HL-60/S4 treated with retinoic acid at 250 ng/mL for 4 days and 3 days (cell line): ENCODE measurements around the gene CCDC70.

Experiments used
- in situ Hi-C: fragments of 300-500 bp; cut with MboI; formaldehyde crosslinking; loops from 2 replicates; pipeline ENCODE4 v1.7.0; 2022; ENCODE audit warnings: low sequenced_read_pairs

Gene CCDC70

GRCh38 chr13:51856998-51857397, 4.8 kb upstream of the CCDC70 start:
- in situ Hi-C loops, result no loop called here

GRCh38 chr13:51858433-51859247, 3.1 kb upstream of the CCDC70 start:
- in situ Hi-C loops, result no loop called here

GRCh38 chr13:51862957-51863356, 1.2 kb downstream of the CCDC70 start:
- in situ Hi-C loops, result no loop called here

- in situ Hi-C loops, result no loop called here
Measured at GRCh38 chr13:51865838-51866237, 4.1 kb downstream of the CCDC70 start.

GRCh38 chr13:51867062-51867461, 5.3 kb downstream of the CCDC70 start:
- in situ Hi-C loops, result no loop called here

GRCh38 chr13:51869916-51870315, 8.1 kb downstream of the CCDC70 start:
- in situ Hi-C loops, result no loop called here

GRCh38 chr13:51870616-51871015, 8.8 kb downstream of the CCDC70 start:
- in situ Hi-C loops, result no loop called here

GRCh38 chr13:51873117-51873798, 11.5 kb downstream of the CCDC70 start:
- in situ Hi-C loops, result no loop called here

- in situ Hi-C loops, result no loop called here
Measured at GRCh38 chr13:51873837-51874236, 12.1 kb downstream of the CCDC70 start.

- in situ Hi-C loops, result no loop called here
Measured at GRCh38 chr13:51874651-51875050, 12.9 kb downstream of the CCDC70 start.

- in situ Hi-C loops, result no loop called here
Measured at GRCh38 chr13:51879133-51879532, 17.4 kb downstream of the CCDC70 start.

- in situ Hi-C loops, result no loop called here
Measured at GRCh38 chr13:51881296-51881695, 19.5 kb downstream of the CCDC70 start.

GRCh38 chr13:51882570-51883225, 20.9 kb downstream of the CCDC70 start:
- in situ Hi-C loops, result no loop called here

- in situ Hi-C loops, result no loop called here
Measured at GRCh38 chr13:51883226-51883600, 21.4 kb downstream of the CCDC70 start.

GRCh38 chr13:51885651-51886050, 23.9 kb downstream of the CCDC70 start:
- in situ Hi-C loops, result no loop called here

GRCh38 chr13:51887468-51887867, 25.7 kb downstream of the CCDC70 start:
- in situ Hi-C loops, result no loop called here

GRCh38 chr13:51892657-51893056, 30.9 kb downstream of the CCDC70 start:
- in situ Hi-C loops, result no loop called here

- in situ Hi-C loops, result no loop called here
Measured at GRCh38 chr13:51894239-51894638, 32.5 kb downstream of the CCDC70 start.

GRCh38 chr13:51895906-51896888, 34.4 kb downstream of the CCDC70 start:
- in situ Hi-C loops, result no loop called here

GRCh38 chr13:51900471-51900870, 38.7 kb downstream of the CCDC70 start:
- in situ Hi-C loops, result no loop called here

GRCh38 chr13:51902776-51903175, 41.0 kb downstream of the CCDC70 start:
- in situ Hi-C loops, result no loop called here
